Panc1 (cell line): ENCODE measurements around the gene USP24. TPM values are rescaled to one million over a fixed set of nuclear protein-coding genes. Genes with fewer than 3 reads are reported as not detected.

Source experiments
- ATAC-seq: fragments of 200-7000 bp; cut with Tn5 transposase; 2 replicates; pipeline ENCODE4 v1.9.1; 2020; ENCODE audit warnings: mild to moderate bottlenecking, moderate library complexity
- BruUV-seq: library from RNA; stranded (reverse); fragments of 400-500 nt; replicated peaks from 2 replicates; lab custom pipeline; 2021; lab: Mats Ljungman, UMichigan
- CTCF ChIA-PET: fragments of 300-600 bp; sonication (Branson Sonifier 250); formaldehyde crosslinking; loops from one replicate; lab custom pipeline; 2022; ENCODE audit warnings: antibody characterized with exemption; lab: Charles Lee
- POLR2A ChIA-PET: fragments of 300-600 bp; sonication (Branson Sonifier 250); formaldehyde crosslinking; loops from one replicate; lab custom pipeline; 2022; ENCODE audit warnings: antibody characterized with exemption; lab: Charles Lee
- DNase-seq: peaks from one replicate; pipeline ENCODE4 v3.0.0-alpha.2; 2010; ENCODE audit warnings: low read depth, low spot score
- H3K27ac ChIP-seq: 2 replicates; pipeline ENCODE4 v1.5.1; 2011; ENCODE audit warnings: mild to moderate bottlenecking, low read length, inconsistent platforms
- H3K27me3 ChIP-seq: fragments of 200-500 bp; sonication (Bioruptor generic); 2 replicates; pipeline ENCODE4 v1.6.0; 2014; ENCODE audit warnings: low read length, inconsistent platforms; ENCODE audit not compliant: control insufficient read depth, insufficient read depth
- H3K36me3 ChIP-seq: fragments of 200-500 bp; sonication (Bioruptor generic); 2 replicates; pipeline ENCODE4 v1.5.1; 2014; ENCODE audit warnings: inconsistent platforms, mild to moderate bottlenecking, low read length, moderate library complexity; ENCODE audit not compliant: control insufficient read depth, insufficient read depth
- H3K4me1 ChIP-seq: 2 replicates; pipeline ENCODE4 v1.5.1; 2011; ENCODE audit warnings: inconsistent platforms, mild to moderate bottlenecking, low read length, moderate library complexity; ENCODE audit not compliant: control insufficient read depth, insufficient read depth
- H3K4me3 ChIP-seq, 2 experiments: 2 replicates each; pipeline ENCODE4 v1.5.1; 2011 to 2012; ENCODE audit warnings: low read depth in 2 of 2, low read length in 2 of 2, mild to moderate bottlenecking in 2 of 2, inconsistent platforms in 1 of 2, moderate library complexity in 1 of 2
- H3K9me3 ChIP-seq: fragments of 200-500 bp; sonication (Bioruptor generic); 2 replicates; pipeline ENCODE4 v1.5.1; 2014; ENCODE audit warnings: low read depth, mild to moderate bottlenecking, inconsistent platforms, low read length, moderate library complexity; ENCODE audit not compliant: control insufficient read depth, insufficient read depth
- CTCF ChIP-seq: fragments of 450-650 bp; IDR thresholded peaks from 2 replicates; pipeline ENCODE4 v1.5.1; 2017; ENCODE audit warnings: mild to moderate bottlenecking
- POLR2AphosphoS5 ChIP-seq: IDR thresholded peaks from 2 replicates; pipeline ENCODE4 v1.6.1; 2012; ENCODE audit warnings: mild to moderate bottlenecking, low read depth, low read length, moderate library complexity
- REST ChIP-seq, 2 experiments: IDR thresholded peaks; 2 replicates each; pipeline ENCODE4 v1.6.1; 2011 to 2012; ENCODE audit warnings: low read depth in 2 of 2, control low read depth in 1 of 2, low read length in 1 of 2, mild to moderate bottlenecking in 1 of 2, moderate library complexity in 1 of 2; ENCODE audit not compliant: insufficient read depth in 1 of 2
- SIN3A ChIP-seq: IDR thresholded peaks from 2 replicates; pipeline ENCODE4 v1.6.1; 2012; ENCODE audit warnings: low read depth, mild to moderate bottlenecking, low read length, moderate library complexity, borderline replicate concordance; ENCODE audit not compliant: insufficient read depth
- TCF7L2 ChIP-seq: IDR thresholded peaks from 2 replicates; pipeline ENCODE4 v1.6.1; 2011; ENCODE audit warnings: mild to moderate bottlenecking, low read depth, low read length, inconsistent platforms
- in situ Hi-C: cut with HindIII; loops from 2 replicates; pipeline ENCODE4 v1.10.0; 2016; ENCODE audit warnings: low sequenced_read_pairs, low pct_unique_long_range_greater_than_20kb
- intact Hi-C: fragments of 100-400 bp; cut with micrococcal nuclease; formaldehyde crosslinking; loops from one replicate; pipeline ENCODE4 v1.10.0; 2022; ENCODE audit not compliant: unreplicated experiment
- total RNA-seq: library from RNA; stranded (reverse); gene quantifications from one replicate; pipeline ENCODE4 v1.2.1, GENCODE V29; 2021; ENCODE audit not compliant: unreplicated experiment

The USP24 gene
- total RNA-seq, 1 experiment from 2014 or later = 52.2 TPM

GRCh38 chr1:55128418-55128995, 86.7 kb downstream of the USP24 start:
- intact Hi-C loops = no loop called here
- Histone ChIP-seq H3K27ac (no peak overlapping the region), H3K9me3 (no peaks in the 10 kb centered on the region), H3K4me1 (no peaks in the 10 kb centered on the region), H3K4me3 (no peak overlapping the region), H3K27me3 (no peaks in the 10 kb centered on the region), H3K36me3 (peaks cover 63% of the 10 kb centered on the region)
- DNase-seq (no peak), ATAC-seq (no peak)
- TF ChIP-seq SIN3A = no peak
- no peak for TF ChIP-seq TCF7L2
- no peak for TF ChIP-seq REST (IDR thresholded peaks at IDR 0.05; ENCODE audit: insufficient read depth in 1 of 2, low read depth in 2 of 2, low read length in 1 of 2)
- TF ChIP-seq POLR2AphosphoS5 = no peak
- no peak for TF ChIP-seq CTCF
- ChIA-PET CTCF (no interaction called here), POLR2A (no interaction called here)
- in situ Hi-C loops = no loop called here
- no TSS peak for BruUV-seq

GRCh38 chr1:55127827-55128343, 87.3 kb downstream of the USP24 start:
- ChIA-PET CTCF (no interaction called here), POLR2A (no interaction called here)
- no TSS peak for BruUV-seq
- Histone ChIP-seq H3K27ac (no peak overlapping the region), H3K4me1 (no peaks in the 10 kb centered on the region), H3K27me3 (no peaks in the 10 kb centered on the region), H3K4me3 (no peak overlapping the region), H3K9me3 (no peaks in the 10 kb centered on the region), H3K36me3 (peaks cover 65% of the 10 kb centered on the region)
- in situ Hi-C loops = no loop called here
- intact Hi-C loops = no loop called here
- DNase-seq (no peak), ATAC-seq (no peak)
- TF ChIP-seq POLR2AphosphoS5 (no peak), CTCF (no peak), REST (IDR thresholded peaks at IDR 0.05; ENCODE audit: insufficient read depth in 1 of 2, low read depth in 2 of 2, low read length in 1 of 2) (no peak), SIN3A (no peak), TCF7L2 (no peak)
